Endothelial cell of umbilical vein (primary cell): ENCODE results near the gene ZNF599. TPM values are rescaled to one million over a fixed set of nuclear protein-coding genes. Genes with fewer than 3 reads are reported as not detected.
"Not testable (repeated sequence)": the region's sequence is repeated elsewhere in the genome, so short reads cannot be mapped to it uniquely, and the experiment has no call there.

Experiments
- BruUV-seq: library from RNA; stranded (reverse); fragments of 400-500 nt; replicated peaks from 2 replicates; lab custom pipeline; 2021; lab: Mats Ljungman, UMichigan
- CTCF ChIA-PET: fragments of 300-600, 350-600 bp; sonication (Branson Sonifier 250); formaldehyde crosslinking; loops from one replicate; lab custom pipeline; 2021; ENCODE audit warnings: antibody characterized with exemption, inconsistent platforms; lab: Charles Lee
- POLR2A ChIA-PET: fragments of 300-600, 350-600 bp; sonication (Branson Sonifier 250); formaldehyde crosslinking; loops from one replicate; lab custom pipeline; 2021; ENCODE audit warnings: antibody characterized with exemption, inconsistent platforms; lab: Charles Lee
- DNase-seq: peaks from one replicate; pipeline ENCODE4 v3.0.0-alpha.2; 2011; ENCODE audit warnings: low read depth, low spot score
- FAIRE-seq: peaks from 2 replicates; lab custom pipeline; 2011; peaks lifted over from hg19 to GRCh38; lab: Jason Lieb, UNC
- H2AFZ ChIP-seq: 2 replicates; pipeline ENCODE4 v1.6.0; 2012; ENCODE audit warnings: low read depth, low read length, control low read depth, inconsistent platforms
- H3K27ac ChIP-seq: 2 replicates; pipeline ENCODE4 v1.5.1; 2011; ENCODE audit warnings: low read depth, mild to moderate bottlenecking, control low read depth, low read length, moderate library complexity; ENCODE audit not compliant: insufficient read depth
- H3K27me3 ChIP-seq, 2 experiments: 2 replicates each; pipeline versions ENCODE4 v1.6.0 to v1.6.1; 2011; ENCODE audit warnings: low read length in 2 of 2, mixed read lengths in 1 of 2; ENCODE audit not compliant: control insufficient read depth in 2 of 2, insufficient read depth in 2 of 2
- H3K36me3 ChIP-seq, 2 experiments: 2 replicates in 1 of 2; 3 replicates in 1 of 2; pipeline ENCODE4 v1.5.1; 2011; ENCODE audit warnings: low read length in 2 of 2, mild to moderate bottlenecking in 1 of 2, moderate library complexity in 1 of 2; ENCODE audit not compliant: control insufficient read depth in 2 of 2, insufficient read depth in 2 of 2; ENCODE audit errors: extremely low read depth in 1 of 2
- H3K4me1 ChIP-seq: 3 replicates; pipeline ENCODE4 v1.5.1; 2011; ENCODE audit warnings: mild to moderate bottlenecking, low read length; ENCODE audit not compliant: control insufficient read depth, insufficient read depth; ENCODE audit errors: extremely low read depth
- H3K4me2 ChIP-seq: 2 replicates; pipeline ENCODE4 v1.6.1; 2011; ENCODE audit warnings: low read length, control low read depth, mixed read lengths; ENCODE audit not compliant: insufficient read depth
- H3K4me3 ChIP-seq, 3 experiments: fragments of 200-600 bp in 1 of 3; sonication (generic), shearing (Covaris generic) in 1 of 3; replicated peaks in 1 of 3; 2 replicates each; pipeline ENCODE4 v1.5.1; 2011 to 2016; ENCODE audit warnings: control low read depth in 3 of 3, low read length in 3 of 3, mild to moderate bottlenecking in 2 of 3, inconsistent platforms in 1 of 3, low read depth in 1 of 3, moderate library complexity in 1 of 3; ENCODE audit not compliant: insufficient read depth in 1 of 3
- H3K79me2 ChIP-seq: 2 replicates; pipeline ENCODE4 v1.6.0; 2012; ENCODE audit warnings: low read length, inconsistent platforms; ENCODE audit not compliant: control insufficient read depth, insufficient read depth
- H3K9ac ChIP-seq: replicated peaks from 2 replicates; pipeline ENCODE3; 2011; ENCODE audit warnings: low read length, control low read depth; ENCODE audit not compliant: insufficient read depth; ENCODE audit errors: extremely low read depth
- H3K9me1 ChIP-seq: replicated peaks from 3 replicates; pipeline ENCODE4 v1.6.0; 2011; ENCODE audit warnings: mild to moderate bottlenecking, low read length; ENCODE audit not compliant: control insufficient read depth, insufficient read depth; ENCODE audit errors: extremely low read depth
- H3K9me3 ChIP-seq: replicated peaks from 2 replicates; pipeline ENCODE4 v1.5.1; 2012; ENCODE audit warnings: low read length, inconsistent platforms; ENCODE audit not compliant: control insufficient read depth, insufficient read depth
- H4K20me1 ChIP-seq: replicated peaks from 2 replicates; pipeline ENCODE3; 2011; ENCODE audit warnings: mild to moderate bottlenecking, low read length; ENCODE audit not compliant: control insufficient read depth, insufficient read depth; ENCODE audit errors: extremely low read depth
- FOS ChIP-seq: IDR thresholded peaks from 2 replicates; pipeline ENCODE4 v1.6.1; 2011; ENCODE audit warnings: mild to moderate bottlenecking, low read length, moderate library complexity, borderline replicate concordance; ENCODE audit not compliant: insufficient read depth
- GATA2 ChIP-seq: IDR thresholded peaks from 2 replicates; pipeline ENCODE4 v1.7.0; 2011; ENCODE audit warnings: low read depth, mild to moderate bottlenecking, moderate library complexity, mixed read lengths, low read length; ENCODE audit not compliant: insufficient read length, insufficient read depth
- JUN ChIP-seq: IDR thresholded peaks from 2 replicates; pipeline ENCODE4 v1.6.1; 2011; ENCODE audit warnings: borderline replicate concordance, low read depth; ENCODE audit not compliant: insufficient read length, insufficient read depth
- POLR2AphosphoS5 ChIP-seq: IDR thresholded peaks from 2 replicates; pipeline ENCODE4 v1.6.1; 2012; ENCODE audit warnings: low read depth, mild to moderate bottlenecking, control low read depth, low read length, moderate library complexity; ENCODE audit not compliant: insufficient read depth
- dilution Hi-C: fragments of 300-500 bp; cut with MboI; formaldehyde crosslinking; loops from one replicate; pipeline ENCODE4 v1.15.0; 2019; ENCODE audit warnings: low sequenced_read_pairs; ENCODE audit not compliant: extremely low pct_ligation_motif_present
- intact Hi-C: fragments of 100-400 bp; cut with micrococcal nuclease; formaldehyde crosslinking; loops from one replicate; pipeline ENCODE4 v1.10.0; 2022
- polyA plus RNA-seq, 4 experiments: library from polyadenylated mRNA; depleted of rRNA in 3 of 4; stranded (reverse) in 3 of 4; unstranded in 1 of 4; fragments of >200 nt; gene quantifications; 2 replicates each; pipeline versions ENCODE4 v1.2.1 to v1.2.3, GENCODE V29; 2011 to 2012; ENCODE audit warnings: missing spikeins in 1 of 4
- total RNA-seq: library from RNA; stranded (reverse); gene quantifications from 2 replicates; pipeline ENCODE4 v1.2.3, GENCODE V29; 2021
- TF ChIP-seq, protein P1 (sequence below), 2 donors: IDR thresholded peaks; 1 replicate in 1 of 2; 2 replicates in 1 of 2; pipeline ENCODE4 v1.5.1; 2011; ENCODE audit warnings: low read length in 2 of 2, mild to moderate bottlenecking in 2 of 2, moderate library complexity in 2 of 2, control low read depth in 1 of 2, inconsistent platforms in 1 of 2, low read depth in 1 of 2; ENCODE audit not compliant: insufficient read depth in 1 of 2; ENCODE audit errors: extremely low read depth in 1 of 2
- TF ChIP-seq, protein P2 (sequence below): IDR thresholded peaks from 2 replicates; pipeline ENCODE4 v1.6.1; 2011; ENCODE audit not compliant: insufficient read depth, insufficient read length

Gene ZNF599
- total and polyA plus RNA-seq, 2 donors (not counting 3 experiments of a cell fraction or from before 2014, with no cell fraction given) = 4.5 to 7.3 TPM

DNA sequence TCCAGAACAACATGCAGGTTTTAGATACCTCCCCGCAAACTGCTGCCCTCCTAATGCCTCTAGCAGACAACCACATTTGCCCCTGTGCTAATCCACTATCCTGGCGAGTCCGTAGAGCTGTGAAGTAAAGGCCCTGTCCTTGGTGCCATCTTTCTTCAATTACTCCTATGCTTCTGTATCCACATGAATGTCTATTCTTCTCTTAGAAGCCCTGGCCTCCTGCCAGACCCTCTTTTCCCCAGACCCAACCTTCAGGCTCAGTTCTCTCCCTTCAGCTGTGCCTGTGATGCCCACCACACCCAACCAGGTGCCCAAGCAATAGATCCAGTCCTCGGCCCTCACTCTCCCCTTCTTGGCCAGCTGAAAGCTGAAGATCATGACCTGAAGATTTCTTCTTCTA, 31.1 kb upstream of the ZNF599 start:
- dilution Hi-C loops = no loop called here
- no peak for DNase-seq

DNA sequence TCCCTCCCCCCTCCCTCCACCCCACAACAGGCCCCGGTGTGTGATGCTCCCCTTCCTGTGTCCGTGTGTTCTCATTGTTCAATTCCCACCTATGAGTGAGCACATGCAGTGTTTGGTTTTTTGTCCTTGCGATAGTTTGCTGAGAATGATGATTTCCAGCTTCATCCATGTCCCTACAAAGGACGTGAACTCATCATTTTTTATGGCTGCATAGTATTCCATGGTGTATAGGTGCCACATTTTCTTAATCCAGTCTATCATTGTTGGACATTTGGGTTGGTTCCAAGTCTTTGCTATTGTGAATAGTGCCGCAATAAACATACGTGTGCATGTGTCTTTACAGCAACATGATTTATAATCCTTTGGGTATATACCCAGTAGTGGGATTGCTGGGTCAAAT, 23.9 kb upstream of the ZNF599 start:
- H3K4me1 ChIP-seq, CTCF ChIA-PET, dilution Hi-C loops, H4K20me1 ChIP-seq, H3K27ac ChIP-seq, H2AFZ ChIP-seq, H3K9ac ChIP-seq, H3K27me3 ChIP-seq, H3K79me2 ChIP-seq, BruUV-seq, FAIRE-seq, POLR2A ChIA-PET, H3K9me1 ChIP-seq, H3K36me3 ChIP-seq, H3K4me2 ChIP-seq, DNase-seq, H3K4me3 ChIP-seq, H3K9me3 ChIP-seq, intact Hi-C loops: not testable (repeated sequence)

More for the DNA sequence above, 31.1 kb upstream of the ZNF599 start:
- CTCF ChIA-PET = no interaction called here
- BruUV-seq = no TSS peak
- TF ChIP-seq POLR2AphosphoS5 (no peak), FOS (no peak), GATA2 (no peak), JUN (no peak)
- TF ChIP-seq, protein P1, sequence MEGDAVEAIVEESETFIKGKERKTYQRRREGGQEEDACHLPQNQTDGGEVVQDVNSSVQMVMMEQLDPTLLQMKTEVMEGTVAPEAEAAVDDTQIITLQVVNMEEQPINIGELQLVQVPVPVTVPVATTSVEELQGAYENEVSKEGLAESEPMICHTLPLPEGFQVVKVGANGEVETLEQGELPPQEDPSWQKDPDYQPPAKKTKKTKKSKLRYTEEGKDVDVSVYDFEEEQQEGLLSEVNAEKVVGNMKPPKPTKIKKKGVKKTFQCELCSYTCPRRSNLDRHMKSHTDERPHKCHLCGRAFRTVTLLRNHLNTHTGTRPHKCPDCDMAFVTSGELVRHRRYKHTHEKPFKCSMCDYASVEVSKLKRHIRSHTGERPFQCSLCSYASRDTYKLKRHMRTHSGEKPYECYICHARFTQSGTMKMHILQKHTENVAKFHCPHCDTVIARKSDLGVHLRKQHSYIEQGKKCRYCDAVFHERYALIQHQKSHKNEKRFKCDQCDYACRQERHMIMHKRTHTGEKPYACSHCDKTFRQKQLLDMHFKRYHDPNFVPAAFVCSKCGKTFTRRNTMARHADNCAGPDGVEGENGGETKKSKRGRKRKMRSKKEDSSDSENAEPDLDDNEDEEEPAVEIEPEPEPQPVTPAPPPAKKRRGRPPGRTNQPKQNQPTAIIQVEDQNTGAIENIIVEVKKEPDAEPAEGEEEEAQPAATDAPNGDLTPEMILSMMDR (IDR thresholded peaks at IDR 0.05; ENCODE audit: extremely low read depth in 1 of 2, insufficient read depth in 1 of 2, low read depth in 1 of 2, low read length in 2 of 2) = no peak
- TF ChIP-seq, protein P2, sequence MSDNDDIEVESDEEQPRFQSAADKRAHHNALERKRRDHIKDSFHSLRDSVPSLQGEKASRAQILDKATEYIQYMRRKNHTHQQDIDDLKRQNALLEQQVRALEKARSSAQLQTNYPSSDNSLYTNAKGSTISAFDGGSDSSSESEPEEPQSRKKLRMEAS = no peak
- Histone ChIP-seq H3K9ac (no peak overlapping the region), H3K9me3 (no peaks in the 10 kb centered on the region), H3K9me1 (no peaks in the 10 kb centered on the region), H3K27ac (no peak overlapping the region), H2AFZ (no peak overlapping the region), H3K79me2 (no peaks in the 10 kb centered on the region), H3K27me3 (no peaks in the 10 kb centered on the region), H3K36me3 (no peaks in the 10 kb centered on the region), H4K20me1 (no peaks in the 10 kb centered on the region), H3K4me3 (no peak overlapping the region), H3K4me2 (no peak overlapping the region), H3K4me1 (no peaks in the 10 kb centered on the region)
- FAIRE-seq = no peak
- intact Hi-C loops = no loop called here
- POLR2A ChIA-PET = no interaction called here
